A673 (cell line): ENCODE data around the gene ZCCHC18. TPM values are rescaled to one million over a fixed set of nuclear protein-coding genes. Genes with fewer than 3 reads are reported as not detected.
"Not testable (repeated sequence)": the region's sequence is repeated elsewhere in the genome, so short reads cannot be mapped to it uniquely, and the experiment has no call there.

Source experiments
- Bru-seq: library from RNA; stranded (reverse); fragments of 400-500 nt; gene quantifications from one replicate; lab custom pipeline; 2021; lab: Mats Ljungman, UMichigan
- BruChase-seq, 2 experiments: library from RNA; stranded (reverse); fragments of 400-500 nt; gene quantifications; one replicate each; lab custom pipeline; 2021; lab: Mats Ljungman, UMichigan
- BruUV-seq: library from RNA; stranded (reverse); fragments of 400-500 nt; replicated peaks from 2 replicates; lab custom pipeline; 2021; lab: Mats Ljungman, UMichigan
- CTCF ChIA-PET: fragments of 300-600 bp; sonication (Branson Sonifier 250); formaldehyde crosslinking; loops from one replicate; lab custom pipeline; 2022; ENCODE audit warnings: antibody characterized with exemption; lab: Charles Lee
- POLR2A ChIA-PET: fragments of 300-600 bp; sonication (Branson Sonifier 250); formaldehyde crosslinking; loops from one replicate; lab custom pipeline; 2022; ENCODE audit warnings: antibody characterized with exemption; ENCODE audit not compliant: low non-redundant PET; lab: Charles Lee
- DNase-seq: peaks from one replicate; pipeline ENCODE4 v3.0.0-alpha.2; 2015; ENCODE audit warnings: low spot score
- H3K27ac ChIP-seq: fragments of 200-600 bp; sonication (generic); 2 replicates; pipeline ENCODE4 v1.5.1; 2016; ENCODE audit warnings: mixed run types, low read depth, mild to moderate bottlenecking, mixed read lengths, antibody characterized with exemption, low read length; ENCODE audit not compliant: poor library complexity, severe bottlenecking
- H3K27me3 ChIP-seq: fragments of 200-600 bp; sonication (generic); replicated peaks from 2 replicates; pipeline ENCODE4 v1.6.1; 2017; ENCODE audit warnings: mixed run types, low read depth, mild to moderate bottlenecking, mixed read lengths, antibody characterized with exemption, low read length; ENCODE audit not compliant: insufficient read depth, poor library complexity
- H3K36me3 ChIP-seq: fragments of 200-600 bp; sonication (generic); 2 replicates; pipeline ENCODE4 v1.6.1; 2016; ENCODE audit warnings: mixed run types, mild to moderate bottlenecking, mixed read lengths, antibody characterized with exemption, low read length; ENCODE audit not compliant: insufficient read depth, poor library complexity, severe bottlenecking
- H3K4me1 ChIP-seq: fragments of 200-600 bp; sonication (generic); 2 replicates; pipeline ENCODE4 v1.6.1; 2017; ENCODE audit warnings: mixed run types, mild to moderate bottlenecking, mixed read lengths, antibody characterized with exemption, low read length; ENCODE audit not compliant: insufficient read depth, poor library complexity, severe bottlenecking
- H3K4me3 ChIP-seq: fragments of 200-600 bp; sonication (generic); 2 replicates; pipeline ENCODE4 v1.5.1; 2016; ENCODE audit warnings: low read depth, mixed run types, mild to moderate bottlenecking, mixed read lengths, low read length; ENCODE audit not compliant: poor library complexity, severe bottlenecking
- H3K9me3 ChIP-seq: fragments of 200-600 bp; sonication (generic); 2 replicates; pipeline ENCODE4 v1.6.1; 2016; ENCODE audit warnings: mixed run types, low read depth, mild to moderate bottlenecking, mixed read lengths, antibody characterized with exemption, low read length; ENCODE audit not compliant: poor library complexity, severe bottlenecking
- EZH2 ChIP-seq: fragments of 200-600 bp; sonication (generic); IDR thresholded peaks from 2 replicates; pipeline ENCODE4 v1.6.1; 2017; ENCODE audit warnings: borderline replicate concordance, low read depth, mild to moderate bottlenecking, mixed read lengths, antibody characterized with exemption, low read length; ENCODE audit not compliant: poor library complexity, severe bottlenecking
- intact Hi-C: fragments of 100-400 bp; cut with micrococcal nuclease; formaldehyde crosslinking; loops from one replicate; pipeline ENCODE4 v1.10.0; 2022; ENCODE audit not compliant: unreplicated experiment
- long read RNA-seq: library from polyadenylated mRNA; stranded (forward); transcript quantifications from one replicate; pipeline ENCODE4 v2.0.0, GENCODE V29; 2022
- total RNA-seq: library from RNA; stranded (reverse); gene quantifications from 2 replicates; pipeline ENCODE4 v1.2.3, GENCODE V29; 2021
- TF ChIP-seq, protein P1 (sequence below): fragments of 300-800, 200-600 bp; sonication (generic); conservative IDR thresholded peaks from 2 replicates; pipeline ENCODE4 v1.5.1; 2017; ENCODE audit warnings: low read depth, mild to moderate bottlenecking, antibody characterized with exemption, low read length, moderate library complexity, mixed read lengths

The ZCCHC18 gene
- total RNA-seq (0.54 and 1.4 TPM in 2 replicates), Bru-seq, nascent RNA (percentile 33 among the genes with signal in this experiment), BruChase-seq, experiment 1, labeled RNA remaining after a 2-hour chase (percentile 38 among the genes with signal in this experiment), BruChase-seq, experiment 2, labeled RNA remaining after a 6-hour chase (not detected)
- long read RNA-seq = 0 reads

DNA sequence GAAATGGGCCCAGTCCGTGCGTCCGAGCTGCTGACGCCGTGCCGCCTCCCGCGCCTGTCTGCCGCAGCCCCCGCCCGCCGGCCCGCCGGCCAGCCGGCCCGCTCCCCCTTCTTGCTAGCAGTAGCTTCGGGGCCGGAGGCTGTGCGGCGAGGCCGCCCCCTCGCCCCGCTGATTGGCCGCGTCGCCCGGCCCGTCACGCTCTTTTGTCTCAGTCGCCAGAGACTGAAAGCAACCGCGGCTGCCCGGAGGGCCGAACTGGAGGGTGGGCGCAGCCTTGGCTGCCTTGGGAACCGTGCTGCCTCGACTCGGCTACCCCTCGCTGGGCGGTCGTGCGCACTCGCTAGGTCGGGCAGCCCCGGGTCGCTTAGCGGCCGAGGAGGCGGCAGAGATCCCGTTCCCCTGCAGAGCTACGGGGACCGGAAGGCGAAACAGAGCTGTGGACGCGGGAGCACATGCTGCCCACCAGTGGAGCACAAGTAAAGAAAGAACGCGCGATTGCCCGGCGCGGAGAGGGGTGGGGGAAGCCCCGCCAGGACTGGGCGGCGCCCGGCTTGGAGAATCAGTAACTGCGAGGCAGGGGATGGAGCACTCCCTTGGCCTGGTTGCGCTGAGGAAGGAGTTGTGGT is at the start of gene ZCCHC18:
Gene ZCCHC18 (plus strand): TSS at position 198 of the 626 bp plus-strand sequence. CDS start 1,589 bp downstream, outside the sequence.
- CTCF ChIA-PET = interaction anchor here (0.6 kb wide), 2 partner anchors 267 to 854 kb away, joined by 4 to 7 read pairs; no protein-coding TSS in a partner anchor
- no peaks in the 10 kb centered on the region for H3K9me3 ChIP-seq
- peaks cover 16% of the 10 kb centered on the region for H3K27me3 ChIP-seq
- no peaks in the 10 kb centered on the region for H3K36me3 ChIP-seq
- POLR2A ChIA-PET = no interaction called here
- TF ChIP-seq, protein P1, sequence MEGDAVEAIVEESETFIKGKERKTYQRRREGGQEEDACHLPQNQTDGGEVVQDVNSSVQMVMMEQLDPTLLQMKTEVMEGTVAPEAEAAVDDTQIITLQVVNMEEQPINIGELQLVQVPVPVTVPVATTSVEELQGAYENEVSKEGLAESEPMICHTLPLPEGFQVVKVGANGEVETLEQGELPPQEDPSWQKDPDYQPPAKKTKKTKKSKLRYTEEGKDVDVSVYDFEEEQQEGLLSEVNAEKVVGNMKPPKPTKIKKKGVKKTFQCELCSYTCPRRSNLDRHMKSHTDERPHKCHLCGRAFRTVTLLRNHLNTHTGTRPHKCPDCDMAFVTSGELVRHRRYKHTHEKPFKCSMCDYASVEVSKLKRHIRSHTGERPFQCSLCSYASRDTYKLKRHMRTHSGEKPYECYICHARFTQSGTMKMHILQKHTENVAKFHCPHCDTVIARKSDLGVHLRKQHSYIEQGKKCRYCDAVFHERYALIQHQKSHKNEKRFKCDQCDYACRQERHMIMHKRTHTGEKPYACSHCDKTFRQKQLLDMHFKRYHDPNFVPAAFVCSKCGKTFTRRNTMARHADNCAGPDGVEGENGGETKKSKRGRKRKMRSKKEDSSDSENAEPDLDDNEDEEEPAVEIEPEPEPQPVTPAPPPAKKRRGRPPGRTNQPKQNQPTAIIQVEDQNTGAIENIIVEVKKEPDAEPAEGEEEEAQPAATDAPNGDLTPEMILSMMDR = no peak
- TF ChIP-seq EZH2 = no peak
- no peaks in the 10 kb centered on the region for H3K4me1 ChIP-seq
- peak; percentile 32 for DNase-seq
- no TSS peak for BruUV-seq
- intact Hi-C loops = no loop called here
- H3K4me3 ChIP-seq = peak within 1 kb of the TSS; percentile 44
- H3K27ac ChIP-seq = no peak within 1 kb of the TSS

DNA sequence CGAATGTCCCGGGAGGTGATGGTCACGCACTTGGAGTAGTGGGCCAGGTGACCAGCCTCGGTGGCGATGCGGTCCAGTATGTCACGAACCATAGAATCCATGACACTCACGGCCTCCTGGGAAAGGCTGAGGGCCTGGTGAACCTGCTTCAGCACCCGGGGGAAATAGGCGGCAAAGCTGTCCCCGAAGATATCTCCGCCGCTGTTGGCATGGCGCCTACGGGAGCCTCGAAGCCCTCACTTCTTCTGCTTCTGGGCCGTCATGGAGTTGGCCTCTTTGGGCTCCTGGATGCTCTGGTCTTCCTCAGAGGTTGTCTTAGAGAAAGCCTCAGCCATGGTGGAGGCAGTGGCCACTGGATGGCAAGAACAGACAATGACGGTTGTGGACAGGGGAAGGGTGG is 49.7 kb upstream of the ZCCHC18 start:
- DNase-seq, H3K27ac ChIP-seq, POLR2A ChIA-PET, H3K9me3 ChIP-seq, H3K27me3 ChIP-seq, H3K36me3 ChIP-seq, intact Hi-C loops, BruUV-seq, H3K4me1 ChIP-seq, CTCF ChIA-PET, H3K4me3 ChIP-seq: not testable (repeated sequence)

DNA sequence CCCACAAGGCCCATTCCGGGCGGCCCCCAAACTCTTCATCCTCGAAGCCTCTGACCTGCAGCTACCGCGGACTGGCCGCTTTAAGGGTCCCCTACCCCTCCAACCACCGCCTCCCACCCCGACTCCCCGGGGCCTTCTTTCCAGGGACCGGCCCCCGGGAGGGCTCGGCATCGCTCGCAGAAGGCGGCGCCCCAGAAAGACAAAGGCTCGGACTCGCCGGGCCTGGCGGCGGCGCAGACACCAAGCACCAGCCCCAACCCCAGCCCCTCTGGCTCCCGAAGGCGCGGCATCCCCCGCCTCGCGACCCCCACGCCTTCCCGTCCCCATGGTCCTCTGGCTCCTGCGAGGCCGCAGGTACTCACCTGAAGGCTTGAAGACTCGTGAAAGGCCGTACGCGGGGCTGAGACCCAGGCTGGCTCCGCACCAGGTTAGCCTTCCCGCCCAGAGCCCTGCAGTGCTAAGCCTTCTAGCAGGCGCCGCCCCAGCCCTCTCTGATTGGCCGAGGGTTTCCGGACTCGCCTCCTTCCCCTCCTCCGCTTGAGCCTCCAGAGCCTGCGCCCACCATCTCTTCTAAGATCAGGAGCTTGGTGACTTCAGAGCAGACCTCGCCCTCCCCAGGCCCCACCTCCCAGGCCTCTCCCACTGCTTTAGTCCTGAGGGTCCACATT is 36.4 kb upstream of the ZCCHC18 start, which contains the start of gene TMSB15C:
Gene TMSB15C (minus strand): TSS at position 459 of the 668 bp plus-strand sequence.
- intact Hi-C loops, CTCF ChIA-PET, POLR2A ChIA-PET: not testable (repeated sequence)

DNA sequence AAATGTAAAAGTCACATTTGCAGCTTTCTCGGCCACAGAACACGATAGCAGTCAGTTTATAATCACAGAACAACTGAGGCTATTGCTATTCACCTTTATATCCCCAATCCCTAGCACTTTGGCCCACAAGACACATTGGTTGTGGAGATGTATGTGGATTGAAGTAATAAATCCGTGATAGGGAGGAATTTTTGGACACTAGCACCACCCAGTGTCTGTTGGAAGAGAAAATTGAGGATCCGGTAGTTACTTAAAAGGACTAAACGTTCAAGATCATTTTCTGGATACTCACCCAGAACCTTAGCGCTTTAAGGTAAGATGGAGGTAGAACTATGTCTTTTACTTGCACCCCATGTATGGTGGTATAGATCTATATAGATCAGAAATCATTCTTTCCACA is 34.5 kb upstream of the ZCCHC18 start:
- H3K4me3 ChIP-seq, H3K36me3 ChIP-seq, H3K27me3 ChIP-seq, BruUV-seq, CTCF ChIA-PET, POLR2A ChIA-PET, H3K27ac ChIP-seq, H3K4me1 ChIP-seq, intact Hi-C loops, H3K9me3 ChIP-seq, DNase-seq: not testable (repeated sequence)

More for the DNA sequence above, 36.4 kb upstream of the ZCCHC18 start, which contains the start of gene TMSB15C:
- not testable (repeated sequence) for H3K27me3 ChIP-seq, DNase-seq, H3K4me3 ChIP-seq, BruUV-seq, H3K4me1 ChIP-seq, H3K36me3 ChIP-seq, H3K9me3 ChIP-seq, H3K27ac ChIP-seq
